Esophagus (tissue), 2 donors: ENCODE measurements around the gene C1S. TPM values are rescaled to one million over a fixed set of nuclear protein-coding genes. Genes with fewer than 3 reads are reported as not detected.
A peak's percentile ranks its signal among the peaks of the same experiment; 100 is the strongest.

Source experiments
- H3K27ac ChIP-seq, 2 donors: one replicate each; pipeline ENCODE4 v1.5.1; 2013; ENCODE audit warnings: low read depth in 2 of 2, mild to moderate bottlenecking in 2 of 2, inconsistent platforms in 1 of 2, low read length in 1 of 2, moderate library complexity in 1 of 2
- H3K27me3 ChIP-seq, 2 donors: one replicate each; pipeline ENCODE4 v1.6.1; 2013; ENCODE audit warnings: low read length in 2 of 2, control low read depth in 1 of 2, mild to moderate bottlenecking in 1 of 2; ENCODE audit not compliant: insufficient read depth in 2 of 2, control insufficient read depth in 1 of 2
- H3K36me3 ChIP-seq, 2 donors: one replicate each; pipeline ENCODE4 v1.6.1; 2013; ENCODE audit warnings: low read length in 1 of 2; ENCODE audit not compliant: control insufficient read depth in 2 of 2, insufficient read depth in 2 of 2
- H3K4me1 ChIP-seq, 2 donors: one replicate each; pipeline ENCODE4 v1.6.1; 2013; ENCODE audit warnings: low read length in 1 of 2; ENCODE audit not compliant: control insufficient read depth in 2 of 2, insufficient read depth in 2 of 2
- H3K4me3 ChIP-seq, 2 donors: one replicate each; pipeline ENCODE4 v1.5.1; 2013; ENCODE audit warnings: low read length in 2 of 2, mild to moderate bottlenecking in 2 of 2, low read depth in 1 of 2, moderate library complexity in 1 of 2
- H3K9me3 ChIP-seq, 2 donors: one replicate each; pipeline ENCODE4 v1.6.1; 2013; ENCODE audit warnings: mild to moderate bottlenecking in 2 of 2, low read depth in 1 of 2, low read length in 1 of 2, moderate library complexity in 1 of 2; ENCODE audit not compliant: control insufficient read depth in 2 of 2, insufficient read depth in 1 of 2
- WGBS, 2 donors: extraction: QIAGEN DNeasy Blood & Tissue Kit; methylation state at CpG; one replicate each; pipeline ENCODE4 v1.1.7; 2013; 5-methylcytosine and 5-hydroxymethylcytosine counted together
- polyA plus RNA-seq, 2 donors: library from polyadenylated mRNA; stranded (reverse); fragments of 200-250 nt; gene quantifications; one replicate each; pipeline ENCODE4 v1.2.3, GENCODE V29; 2013
- donor health status: healthy with polysubstance abuse.
- donor health status: Bipolar disorder and iron deficiency.

The C1S gene
- polyA plus RNA-seq, 2 donors, result 26.6 to 80.5 TPM

- 38 to 48% methylated on average over 2 of the region's 2 CpGs for WGBS, 2 donors
Observed at GRCh38 chr12:7068994-7069346, 8.5 kb downstream of the C1S start.

GRCh38 chr12:7069386-7069785 lies 8.9 kb downstream of the C1S start:
- H3K27ac ChIP-seq, result peak overlapping the region in 1 of 2 donors; percentile 2
- no peaks in the 10 kb centered on the region for H3K36me3 ChIP-seq
- H3K9me3 ChIP-seq, result no peaks in the 10 kb centered on the region
- no peak overlapping the region for H3K4me3 ChIP-seq
- H3K4me1 ChIP-seq, result peaks cover 0 to 11% of the 10 kb centered on the region in 2 donors
- H3K27me3 ChIP-seq, result no peaks in the 10 kb centered on the region
- WGBS, 2 donors, result 83 to 89% methylated on average over 6 of the region's 6 CpGs

More at GRCh38 chr12:7068994-7069346, 8.5 kb downstream of the C1S start:
- peaks cover 0 to 11% of the 10 kb centered on the region in 2 donors for H3K4me1 ChIP-seq
- no peak overlapping the region for H3K27ac ChIP-seq
- no peaks in the 10 kb centered on the region for H3K27me3 ChIP-seq
- H3K36me3 ChIP-seq, result no peaks in the 10 kb centered on the region
- H3K9me3 ChIP-seq, result no peaks in the 10 kb centered on the region
- no peak overlapping the region for H3K4me3 ChIP-seq

GRCh38 chr12:7072035-7072434 lies 11.5 kb downstream of the C1S start:
- Histone ChIP-seq H3K27ac (no peak overlapping the region), H3K4me3 (no peak overlapping the region), H3K4me1 (peaks cover 0 to 7% of the 10 kb centered on the region in 2 donors), H3K36me3 (no peaks in the 10 kb centered on the region), H3K27me3 (no peaks in the 10 kb centered on the region), H3K9me3 (no peaks in the 10 kb centered on the region)
- 87 to 94% methylated on average over 6 of the region's 6 CpGs for WGBS, 2 donors

GRCh38 chr12:7072554-7072953 lies 12.0 kb downstream of the C1S start:
- H3K36me3 ChIP-seq, result no peaks in the 10 kb centered on the region
- H3K27ac ChIP-seq, result no peak overlapping the region
- H3K27me3 ChIP-seq, result no peaks in the 10 kb centered on the region
- peaks cover 0 to 3% of the 10 kb centered on the region in 2 donors for H3K4me1 ChIP-seq
- WGBS, 2 donors, result 87 to 91% methylated on average over 6 of the region's 6 CpGs
- no peak overlapping the region for H3K4me3 ChIP-seq
- no peaks in the 10 kb centered on the region for H3K9me3 ChIP-seq

- H3K4me1 ChIP-seq, result no peaks in the 10 kb centered on the region
- H3K27me3 ChIP-seq, result no peaks in the 10 kb centered on the region
- H3K27ac ChIP-seq, result no peak overlapping the region
- no peak overlapping the region for H3K4me3 ChIP-seq
- no peaks in the 10 kb centered on the region for H3K36me3 ChIP-seq
- no peaks in the 10 kb centered on the region for H3K9me3 ChIP-seq
- 41 to 46% methylated on average over 1 of the region's 1 CpG for WGBS, 2 donors
Observed at GRCh38 chr12:7073946-7074345, 13.4 kb downstream of the C1S start.

- H3K36me3 ChIP-seq, result no peaks in the 10 kb centered on the region
- no peak overlapping the region for H3K4me3 ChIP-seq
- H3K27ac ChIP-seq, result no peak overlapping the region
- no peaks in the 10 kb centered on the region for H3K27me3 ChIP-seq
- WGBS, 2 donors, result 75 to 81% methylated on average over 3 of the region's 3 CpGs
- H3K9me3 ChIP-seq, result no peaks in the 10 kb centered on the region
- H3K4me1 ChIP-seq, result peaks cover 0 to 2% of the 10 kb centered on the region in 2 donors
Observed at GRCh38 chr12:7075518-7075917, 15.0 kb downstream of the C1S start.

- WGBS, 2 donors, result 50 to 60% methylated on average over 3 of the region's 3 CpGs
- no peak overlapping the region for H3K4me3 ChIP-seq
- peaks cover 0 to 6% of the 10 kb centered on the region in 2 donors for H3K4me1 ChIP-seq
- no peaks in the 10 kb centered on the region for H3K27me3 ChIP-seq
- no peak overlapping the region for H3K27ac ChIP-seq
- no peaks in the 10 kb centered on the region for H3K9me3 ChIP-seq
- H3K36me3 ChIP-seq, result peaks cover 0 to 3% of the 10 kb centered on the region in 2 donors
Observed at GRCh38 chr12:7075939-7076338, 15.4 kb downstream of the C1S start.

- peaks cover 0 to 8% of the 10 kb centered on the region in 2 donors for H3K4me1 ChIP-seq
- no peak overlapping the region for H3K27ac ChIP-seq
- 93 to 95% methylated on average over 4 of the region's 4 CpGs for WGBS, 2 donors
- H3K4me3 ChIP-seq, result no peak overlapping the region
- H3K27me3 ChIP-seq, result no peaks in the 10 kb centered on the region
- H3K36me3 ChIP-seq, result peaks cover 0 to 5% of the 10 kb centered on the region in 2 donors
- no peaks in the 10 kb centered on the region for H3K9me3 ChIP-seq
Observed at GRCh38 chr12:7076493-7076892, 16.0 kb downstream of the C1S start.

GRCh38 chr12:7078163-7078562 lies 17.6 kb downstream of the C1S start:
- Histone ChIP-seq H3K27ac (no peak overlapping the region), H3K9me3 (peaks cover 0 to 1% of the 10 kb centered on the region in 2 donors), H3K4me3 (no peak overlapping the region), H3K36me3 (peaks cover 0 to 6% of the 10 kb centered on the region in 2 donors), H3K4me1 (peaks cover 0 to 11% of the 10 kb centered on the region in 2 donors), H3K27me3 (no peaks in the 10 kb centered on the region)
- 66 to 67% methylated on average over 4 of the region's 4 CpGs for WGBS, 2 donors

GRCh38 chr12:7079826-7080125 lies 19.3 kb downstream of the C1S start:
- H3K36me3 ChIP-seq, result peaks cover 0 to 13% of the 10 kb centered on the region in 2 donors
- no peak overlapping the region for H3K4me3 ChIP-seq
- H3K4me1 ChIP-seq, result peaks cover 0 to 16% of the 10 kb centered on the region in 2 donors
- H3K27ac ChIP-seq, result peak overlapping the region; percentile 83
- no peaks in the 10 kb centered on the region for H3K27me3 ChIP-seq
- peaks cover 0 to 7% of the 10 kb centered on the region in 2 donors for H3K9me3 ChIP-seq
